PC-3 (cell line): Measurements from ENCODE around the gene ANKRD11.

Source experiments
- CTCF ChIP-seq: fragments of 300-600 bp; sonication (generic); conservative IDR thresholded peaks from 2 replicates; pipeline ENCODE4 v1.5.1; 2017; ENCODE audit warnings: antibody characterized with exemption, low read depth, mild to moderate bottlenecking, low read length
- EZH2 ChIP-seq: fragments of 300-600 bp; sonication (generic); IDR thresholded peaks from one replicate; pipeline ENCODE4 v1.6.1; 2017; ENCODE audit warnings: antibody characterized with exemption, mild to moderate bottlenecking, low read length; ENCODE audit not compliant: unreplicated experiment
- EZH2phosphoT487 ChIP-seq: fragments of 300-600 bp; sonication (generic); IDR thresholded peaks from 2 replicates; pipeline ENCODE4 v1.6.1; 2018; ENCODE audit warnings: mild to moderate bottlenecking, antibody characterized with exemption, low read length, borderline replicate concordance

- no peak for TF ChIP-seq CTCF
- TF ChIP-seq EZH2: no peak
- no peak for TF ChIP-seq EZH2phosphoT487
Observed at GRCh38 chr16:89233678-89234490, 256.5 kb downstream of the ANKRD11 start.
